Vagina (tissue), 2 donors: ENCODE data around the gene ZNF280C. TPM values are rescaled to one million over a fixed set of nuclear protein-coding genes. Genes with fewer than 3 reads are reported as not detected.

Source experiments
- DNase-seq, 2 donors: peaks; one replicate each; pipeline ENCODE4 v3.0.0-alpha.2; 2017; ENCODE audit errors: extremely low spot score in 2 of 2
- H3K27ac ChIP-seq: fragments of 200-600 bp; sonication (generic); one replicate; pipeline ENCODE4 v1.5.1; 2019
- H3K27me3 ChIP-seq: fragments of 200-600 bp; sonication (generic); one replicate; pipeline ENCODE4 v1.5.1; 2019
- H3K36me3 ChIP-seq, 2 donors: fragments of 200-600 bp; sonication (generic); one replicate each; pipeline ENCODE4 v1.5.1; 2017 to 2019
- H3K4me1 ChIP-seq: fragments of 200-600 bp; sonication (generic); one replicate; pipeline ENCODE4 v1.5.1; 2019
- H3K4me3 ChIP-seq, 2 donors: fragments of 200-600 bp; sonication (generic); 1 replicate in 1 of 2; 2 replicates in 1 of 2; pipeline ENCODE4 v1.5.1; 2016 to 2019
- H3K9me3 ChIP-seq: fragments of 200-600 bp; sonication (generic); one replicate; pipeline ENCODE4 v1.5.1; 2019
- CTCF ChIP-seq, 3 experiments: fragments of 450-650 bp in 2 of 3; fragments of 200-600 bp in 1 of 3; sonication (generic) in 1 of 3; IDR thresholded peaks; one replicate each; pipeline ENCODE4 v1.5.1; 2017 to 2019; ENCODE audit warnings: antibody characterized with exemption in 3 of 3, mild to moderate bottlenecking in 2 of 3, moderate library complexity in 2 of 3
- POLR2A ChIP-seq, 2 donors: fragments of 450-650 bp; IDR thresholded peaks; one replicate each; pipeline ENCODE4 v1.6.1; 2017; ENCODE audit warnings: antibody characterized with exemption in 2 of 2, mild to moderate bottlenecking in 2 of 2, moderate library complexity in 2 of 2
- POLR2AphosphoS5 ChIP-seq, 2 donors: sonication (generic); formaldehyde crosslinking; IDR thresholded peaks; one replicate each; pipeline ENCODE4 v1.9.0; 2017; ENCODE audit warnings: antibody characterized with exemption in 2 of 2, mild to moderate bottlenecking in 2 of 2, low read depth in 1 of 2; ENCODE audit not compliant: insufficient read depth in 1 of 2
- intact Hi-C: fragments of 100-400 bp; cut with DNase I; formaldehyde crosslinking; loops from one replicate; pipeline ENCODE4 v1.15.1; 2023
- total RNA-seq: library from RNA; depleted of rRNA; stranded (reverse); fragments of >200 nt; gene quantifications from one replicate; pipeline ENCODE4 v1.2.3, GENCODE V29; 2016

ZNF280C gene
- total RNA-seq, 1 donor from 2014 or later, result 4.2 TPM

DNA sequence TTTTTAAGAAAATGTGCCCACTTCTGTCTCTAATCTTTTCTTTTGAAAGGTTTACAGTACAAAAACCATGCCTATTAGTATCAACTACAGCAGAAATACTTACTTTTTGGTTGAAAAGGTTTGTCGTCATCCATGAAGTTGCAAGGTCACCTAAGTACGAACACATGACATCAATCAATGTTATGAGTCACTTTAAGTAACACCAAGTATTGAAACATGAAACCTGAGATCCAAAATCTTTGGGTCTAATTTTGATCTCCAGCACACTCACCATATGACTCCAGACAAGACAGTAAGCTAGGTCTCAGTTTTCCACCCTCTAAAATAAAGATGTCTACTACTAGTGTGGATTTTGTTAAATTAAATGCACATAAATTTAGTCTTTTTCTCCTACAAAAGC is 8.4 kb downstream of the ZNF280C start:
- intact Hi-C loops, result no loop called here
- no peak for DNase-seq
- no peak overlapping the region for H3K27ac ChIP-seq
- no peaks in the 10 kb centered on the region for H3K36me3 ChIP-seq
- H3K27me3 ChIP-seq, result no peaks in the 10 kb centered on the region
- H3K4me1 ChIP-seq, result no peaks in the 10 kb centered on the region
- TF ChIP-seq POLR2A (IDR thresholded peaks at IDR 0.05), result no peak
- no peak for TF ChIP-seq POLR2AphosphoS5 (IDR thresholded peaks at IDR 0.05; ENCODE audit: insufficient read depth in 1 of 2, low read depth in 1 of 2)
- no peak for TF ChIP-seq CTCF (IDR thresholded peaks at IDR 0.05)
- H3K4me3 ChIP-seq, result no peak overlapping the region
- no peaks in the 10 kb centered on the region for H3K9me3 ChIP-seq

- Histone ChIP-seq H3K36me3 (no peaks in the 10 kb centered on the region), H3K4me1 (no peaks in the 10 kb centered on the region), H3K9me3 (no peaks in the 10 kb centered on the region), H3K27ac (no peak overlapping the region), H3K4me3 (no peak overlapping the region), H3K27me3 (no peaks in the 10 kb centered on the region)
- TF ChIP-seq CTCF (IDR thresholded peaks at IDR 0.05), result no peak
- TF ChIP-seq POLR2A (IDR thresholded peaks at IDR 0.05), result no peak
- no peak for TF ChIP-seq POLR2AphosphoS5 (IDR thresholded peaks at IDR 0.05; ENCODE audit: insufficient read depth in 1 of 2, low read depth in 1 of 2)
- no peak for DNase-seq
- intact Hi-C loops, result no loop called here
Measured at GRCh38 chrX:130253916-130254315, 14.8 kb downstream of the ZNF280C start.

DNA sequence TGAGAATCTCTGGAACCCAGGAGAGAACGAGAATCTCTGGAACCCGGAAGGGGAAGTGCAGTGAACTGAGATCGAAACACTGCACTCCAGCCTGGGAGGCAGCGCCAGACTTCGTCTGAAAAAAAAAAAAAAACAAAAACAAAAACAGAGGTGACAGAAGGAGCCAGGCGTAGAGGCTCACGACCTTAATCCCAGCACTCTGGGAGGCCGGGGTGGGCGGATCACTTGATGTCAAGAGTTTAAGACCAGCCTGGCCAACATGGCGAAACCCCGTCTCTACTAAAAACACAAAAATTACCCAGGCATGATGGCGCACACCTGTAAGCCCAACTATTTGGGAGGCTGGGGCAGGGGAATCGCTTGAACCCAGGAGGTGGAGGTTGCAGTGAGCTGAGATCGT is 17.0 kb downstream of the ZNF280C start:
- intact Hi-C loops, result no loop called here
- Histone ChIP-seq H3K4me1 (no peaks in the 10 kb centered on the region), H3K9me3 (no peaks in the 10 kb centered on the region), H3K4me3 (no peak overlapping the region), H3K27me3 (no peaks in the 10 kb centered on the region), H3K27ac (no peak overlapping the region), H3K36me3 (no peaks in the 10 kb centered on the region)
- DNase-seq, result no peak
- no peak for TF ChIP-seq CTCF (IDR thresholded peaks at IDR 0.05)
- TF ChIP-seq POLR2A (IDR thresholded peaks at IDR 0.05), result no peak
- no peak for TF ChIP-seq POLR2AphosphoS5 (IDR thresholded peaks at IDR 0.05; ENCODE audit: insufficient read depth in 1 of 2, low read depth in 1 of 2)

GRCh38 chrX:130247996-130248395 is 20.7 kb downstream of the ZNF280C start:
- intact Hi-C loops, result no loop called here
- no peaks in the 10 kb centered on the region for H3K4me1 ChIP-seq
- H3K4me3 ChIP-seq, result no peak overlapping the region
- TF ChIP-seq POLR2AphosphoS5 (IDR thresholded peaks at IDR 0.05; ENCODE audit: insufficient read depth in 1 of 2, low read depth in 1 of 2), result no peak
- TF ChIP-seq POLR2A (IDR thresholded peaks at IDR 0.05), result no peak
- TF ChIP-seq CTCF (IDR thresholded peaks at IDR 0.05), result no peak
- H3K27ac ChIP-seq, result no peak overlapping the region
- no peak for DNase-seq
- no peaks in the 10 kb centered on the region for H3K9me3 ChIP-seq
- H3K36me3 ChIP-seq, result peaks cover 0 to 5% of the 10 kb centered on the region in 2 donors
- no peaks in the 10 kb centered on the region for H3K27me3 ChIP-seq

DNA sequence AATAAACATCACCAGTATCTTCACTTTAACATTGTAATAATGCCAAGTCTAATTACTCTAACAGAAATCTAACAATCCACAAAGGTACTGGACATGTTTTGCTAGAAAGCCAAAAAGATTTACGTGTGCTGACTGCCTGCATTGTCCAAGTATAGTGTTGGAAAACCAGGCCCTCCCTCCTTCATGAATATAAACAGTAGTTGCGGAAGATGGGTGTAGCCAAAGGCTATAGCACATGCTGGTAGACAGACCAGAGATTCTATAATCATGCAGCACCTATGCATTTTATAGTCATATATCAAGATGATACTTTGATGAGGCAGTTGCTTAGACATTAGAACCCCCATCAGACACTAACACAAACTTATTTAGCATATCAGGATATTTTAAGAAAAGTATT is 22.6 kb downstream of the ZNF280C start:
- Histone ChIP-seq H3K27ac (no peak overlapping the region), H3K36me3 (peaks cover 0 to 10% of the 10 kb centered on the region in 2 donors), H3K4me3 (no peak overlapping the region), H3K27me3 (no peaks in the 10 kb centered on the region), H3K4me1 (no peaks in the 10 kb centered on the region), H3K9me3 (no peaks in the 10 kb centered on the region)
- intact Hi-C loops, result no loop called here
- TF ChIP-seq CTCF (IDR thresholded peaks at IDR 0.05) (no peak), POLR2A (IDR thresholded peaks at IDR 0.05) (no peak), POLR2AphosphoS5 (IDR thresholded peaks at IDR 0.05; ENCODE audit: insufficient read depth in 1 of 2, low read depth in 1 of 2) (no peak)
- DNase-seq, result no peak
